ENCODE results near the gene MT1G. TPM values are rescaled to one million over a fixed set of nuclear protein-coding genes. Genes with fewer than 3 reads are reported as not detected.

MT1G gene
- total and polyA plus RNA-seq, 4 donors, result 152 to 9,444 (median 3,398) TPM

DNA sequence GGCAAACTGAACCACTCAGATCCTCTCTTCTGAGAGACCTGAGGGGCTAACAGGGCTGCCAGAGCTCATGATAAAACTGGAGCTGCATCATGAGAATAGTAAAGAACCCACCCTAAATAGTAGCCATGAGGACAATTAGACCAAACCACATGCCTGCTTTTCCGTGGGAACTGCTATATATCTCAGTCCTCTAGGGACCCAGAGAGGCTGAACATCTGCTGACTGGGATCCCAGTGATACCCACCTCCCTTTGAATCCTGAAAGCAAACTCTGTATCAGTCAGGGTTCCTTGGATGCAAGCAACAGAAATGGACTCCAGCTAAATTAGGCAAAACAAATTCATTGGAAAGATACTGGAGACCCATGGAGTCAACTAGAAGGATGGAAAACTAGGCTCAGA, 20.9 kb upstream of the MT1G start:
- 70% methylated on average over 1 of the region's 1 CpG for WGBS
- no peak overlapping the region for H3K4me3 ChIP-seq (ENCODE audit: low read depth in 1 of 3, low read length in 3 of 3)

DNA sequence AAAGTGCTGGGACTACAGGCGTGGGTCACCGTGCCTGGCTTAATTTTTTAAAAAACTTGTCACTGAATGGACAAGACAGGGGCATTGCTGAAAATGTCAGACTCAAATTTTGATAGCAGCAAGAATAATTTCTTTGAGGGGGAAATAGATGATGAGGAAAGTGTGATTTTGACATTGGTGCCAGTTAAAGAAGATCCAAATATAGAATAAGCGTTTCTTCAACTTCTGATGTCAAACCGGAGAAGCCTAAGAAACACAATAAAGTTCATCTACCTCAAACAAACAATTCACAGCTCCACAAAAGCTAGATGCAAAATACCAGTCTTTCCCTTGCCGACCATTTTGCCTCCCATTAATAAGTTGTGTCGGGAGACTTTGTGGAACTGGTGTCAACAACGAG, 18.9 kb upstream of the MT1G start:
- Histone ChIP-seq H3K27me3 (ENCODE audit: control insufficient read depth in 4 of 4, insufficient read depth in 4 of 4, low read length in 3 of 4) (no peaks in the 10 kb centered on the region), H3K27ac (ENCODE audit: low read depth in 1 of 2, low read length in 2 of 2) (no peak overlapping the region), H3K4me3 (ENCODE audit: low read depth in 1 of 3, low read length in 3 of 3) (no peak overlapping the region), H3K4me1 (ENCODE audit: control insufficient read depth in 4 of 4, insufficient read depth in 4 of 4, low read length in 3 of 4) (peaks cover 0 to 10% (median 2%) of the 10 kb centered on the region in 4 donors), H3K36me3 (ENCODE audit: control insufficient read depth in 4 of 4, insufficient read depth in 3 of 4, low read depth in 1 of 4, low read length in 3 of 4) (no peaks in the 10 kb centered on the region), H3K9me3 (ENCODE audit: control insufficient read depth in 4 of 4, low read length in 3 of 4) (no peaks in the 10 kb centered on the region), H3K9ac (ENCODE audit: low read depth in 1 of 2, low read length in 2 of 2) (no peak overlapping the region)
- DNase-seq (ENCODE audit: low spot score), result no peak
- WGBS, result 96% methylated on average over 7 of the region's 7 CpGs
- TF ChIP-seq SP1 (IDR thresholded peaks at IDR 0.05) (no peak), JUND (IDR thresholded peaks at IDR 0.05) (no peak), RXRA (IDR thresholded peaks at IDR 0.05) (no peak), EGR1 (IDR thresholded peaks at IDR 0.05; ENCODE audit: low read depth in 2 of 2) (no peak), FOXA1 (IDR thresholded peaks at IDR 0.05) (no peak), YY1 (IDR thresholded peaks at IDR 0.05) (no peak), NR2F2 (IDR thresholded peaks at IDR 0.05) (no peak)
- TF ChIP-seq, protein P1, sequence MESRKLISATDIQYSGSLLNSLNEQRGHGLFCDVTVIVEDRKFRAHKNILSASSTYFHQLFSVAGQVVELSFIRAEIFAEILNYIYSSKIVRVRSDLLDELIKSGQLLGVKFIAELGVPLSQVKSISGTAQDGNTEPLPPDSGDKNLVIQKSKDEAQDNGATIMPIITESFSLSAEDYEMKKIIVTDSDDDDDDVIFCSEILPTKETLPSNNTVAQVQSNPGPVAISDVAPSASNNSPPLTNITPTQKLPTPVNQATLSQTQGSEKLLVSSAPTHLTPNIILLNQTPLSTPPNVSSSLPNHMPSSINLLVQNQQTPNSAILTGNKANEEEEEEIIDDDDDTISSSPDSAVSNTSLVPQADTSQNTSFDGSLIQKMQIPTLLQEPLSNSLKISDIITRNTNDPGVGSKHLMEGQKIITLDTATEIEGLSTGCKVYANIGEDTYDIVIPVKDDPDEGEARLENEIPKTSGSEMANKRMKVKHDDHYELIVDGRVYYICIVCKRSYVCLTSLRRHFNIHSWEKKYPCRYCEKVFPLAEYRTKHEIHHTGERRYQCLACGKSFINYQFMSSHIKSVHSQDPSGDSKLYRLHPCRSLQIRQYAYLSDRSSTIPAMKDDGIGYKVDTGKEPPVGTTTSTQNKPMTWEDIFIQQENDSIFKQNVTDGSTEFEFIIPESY (IDR thresholded peaks at IDR 0.05), result no peak
- TF ChIP-seq, protein P2, sequence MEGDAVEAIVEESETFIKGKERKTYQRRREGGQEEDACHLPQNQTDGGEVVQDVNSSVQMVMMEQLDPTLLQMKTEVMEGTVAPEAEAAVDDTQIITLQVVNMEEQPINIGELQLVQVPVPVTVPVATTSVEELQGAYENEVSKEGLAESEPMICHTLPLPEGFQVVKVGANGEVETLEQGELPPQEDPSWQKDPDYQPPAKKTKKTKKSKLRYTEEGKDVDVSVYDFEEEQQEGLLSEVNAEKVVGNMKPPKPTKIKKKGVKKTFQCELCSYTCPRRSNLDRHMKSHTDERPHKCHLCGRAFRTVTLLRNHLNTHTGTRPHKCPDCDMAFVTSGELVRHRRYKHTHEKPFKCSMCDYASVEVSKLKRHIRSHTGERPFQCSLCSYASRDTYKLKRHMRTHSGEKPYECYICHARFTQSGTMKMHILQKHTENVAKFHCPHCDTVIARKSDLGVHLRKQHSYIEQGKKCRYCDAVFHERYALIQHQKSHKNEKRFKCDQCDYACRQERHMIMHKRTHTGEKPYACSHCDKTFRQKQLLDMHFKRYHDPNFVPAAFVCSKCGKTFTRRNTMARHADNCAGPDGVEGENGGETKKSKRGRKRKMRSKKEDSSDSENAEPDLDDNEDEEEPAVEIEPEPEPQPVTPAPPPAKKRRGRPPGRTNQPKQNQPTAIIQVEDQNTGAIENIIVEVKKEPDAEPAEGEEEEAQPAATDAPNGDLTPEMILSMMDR (IDR thresholded peaks at IDR 0.05; ENCODE audit: low read depth, low read length, missing input control), result no peak

More for the DNA sequence above, 20.9 kb upstream of the MT1G start:
- Histone ChIP-seq H3K9ac (ENCODE audit: low read depth in 1 of 2, low read length in 2 of 2) (no peak overlapping the region), H3K4me1 (ENCODE audit: control insufficient read depth in 4 of 4, insufficient read depth in 4 of 4, low read length in 3 of 4) (peaks cover 0 to 2% (median 0%) of the 10 kb centered on the region in 4 donors), H3K27me3 (ENCODE audit: control insufficient read depth in 4 of 4, insufficient read depth in 4 of 4, low read length in 3 of 4) (no peaks in the 10 kb centered on the region), H3K36me3 (ENCODE audit: control insufficient read depth in 4 of 4, insufficient read depth in 3 of 4, low read depth in 1 of 4, low read length in 3 of 4) (no peaks in the 10 kb centered on the region), H3K27ac (ENCODE audit: low read depth in 1 of 2, low read length in 2 of 2) (no peak overlapping the region), H3K9me3 (ENCODE audit: control insufficient read depth in 4 of 4, low read length in 3 of 4) (no peaks in the 10 kb centered on the region)
- no peak for TF ChIP-seq JUND (IDR thresholded peaks at IDR 0.05)
- TF ChIP-seq, protein P3, sequence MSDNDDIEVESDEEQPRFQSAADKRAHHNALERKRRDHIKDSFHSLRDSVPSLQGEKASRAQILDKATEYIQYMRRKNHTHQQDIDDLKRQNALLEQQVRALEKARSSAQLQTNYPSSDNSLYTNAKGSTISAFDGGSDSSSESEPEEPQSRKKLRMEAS (IDR thresholded peaks at IDR 0.05), result no peak
- TF ChIP-seq, protein P1 (IDR thresholded peaks at IDR 0.05), result no peak
- no peak for TF ChIP-seq RXRA (IDR thresholded peaks at IDR 0.05)
- TF ChIP-seq HNF4G (IDR thresholded peaks at IDR 0.05), result no peak
- TF ChIP-seq, protein P4, sequence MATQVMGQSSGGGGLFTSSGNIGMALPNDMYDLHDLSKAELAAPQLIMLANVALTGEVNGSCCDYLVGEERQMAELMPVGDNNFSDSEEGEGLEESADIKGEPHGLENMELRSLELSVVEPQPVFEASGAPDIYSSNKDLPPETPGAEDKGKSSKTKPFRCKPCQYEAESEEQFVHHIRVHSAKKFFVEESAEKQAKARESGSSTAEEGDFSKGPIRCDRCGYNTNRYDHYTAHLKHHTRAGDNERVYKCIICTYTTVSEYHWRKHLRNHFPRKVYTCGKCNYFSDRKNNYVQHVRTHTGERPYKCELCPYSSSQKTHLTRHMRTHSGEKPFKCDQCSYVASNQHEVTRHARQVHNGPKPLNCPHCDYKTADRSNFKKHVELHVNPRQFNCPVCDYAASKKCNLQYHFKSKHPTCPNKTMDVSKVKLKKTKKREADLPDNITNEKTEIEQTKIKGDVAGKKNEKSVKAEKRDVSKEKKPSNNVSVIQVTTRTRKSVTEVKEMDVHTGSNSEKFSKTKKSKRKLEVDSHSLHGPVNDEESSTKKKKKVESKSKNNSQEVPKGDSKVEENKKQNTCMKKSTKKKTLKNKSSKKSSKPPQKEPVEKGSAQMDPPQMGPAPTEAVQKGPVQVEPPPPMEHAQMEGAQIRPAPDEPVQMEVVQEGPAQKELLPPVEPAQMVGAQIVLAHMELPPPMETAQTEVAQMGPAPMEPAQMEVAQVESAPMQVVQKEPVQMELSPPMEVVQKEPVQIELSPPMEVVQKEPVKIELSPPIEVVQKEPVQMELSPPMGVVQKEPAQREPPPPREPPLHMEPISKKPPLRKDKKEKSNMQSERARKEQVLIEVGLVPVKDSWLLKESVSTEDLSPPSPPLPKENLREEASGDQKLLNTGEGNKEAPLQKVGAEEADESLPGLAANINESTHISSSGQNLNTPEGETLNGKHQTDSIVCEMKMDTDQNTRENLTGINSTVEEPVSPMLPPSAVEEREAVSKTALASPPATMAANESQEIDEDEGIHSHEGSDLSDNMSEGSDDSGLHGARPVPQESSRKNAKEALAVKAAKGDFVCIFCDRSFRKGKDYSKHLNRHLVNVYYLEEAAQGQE (IDR thresholded peaks at IDR 0.05), result no peak
- TF ChIP-seq SP1 (IDR thresholded peaks at IDR 0.05), result no peak
- TF ChIP-seq, protein P2 (IDR thresholded peaks at IDR 0.05; ENCODE audit: low read depth, low read length, missing input control), result no peak
- no peak for TF ChIP-seq FOXA1 (IDR thresholded peaks at IDR 0.05)
- no peak for TF ChIP-seq TAF1 (conservative IDR thresholded peaks at IDR 0.05)
- no peak for TF ChIP-seq FOXA2 (IDR thresholded peaks at IDR 0.05)
- no peak for TF ChIP-seq NR2F2 (IDR thresholded peaks at IDR 0.05)
- TF ChIP-seq RAD21 (IDR thresholded peaks at IDR 0.05), result no peak
- no peak for TF ChIP-seq GABPA (IDR thresholded peaks at IDR 0.05 in 1 of 2, conservative IDR thresholded peaks at IDR 0.05 in 1 of 2)
- no peak for TF ChIP-seq YY1 (IDR thresholded peaks at IDR 0.05)
- TF ChIP-seq HNF4A (conservative IDR thresholded peaks at IDR 0.05), result no peak
- TF ChIP-seq, protein P5, sequence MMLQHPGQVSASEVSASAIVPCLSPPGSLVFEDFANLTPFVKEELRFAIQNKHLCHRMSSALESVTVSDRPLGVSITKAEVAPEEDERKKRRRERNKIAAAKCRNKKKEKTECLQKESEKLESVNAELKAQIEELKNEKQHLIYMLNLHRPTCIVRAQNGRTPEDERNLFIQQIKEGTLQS (IDR thresholded peaks at IDR 0.05), result no peak
- no peak for DNase-seq (ENCODE audit: low spot score)

Data from liver (tissue), 9 donors.